ENCODE measurements around the gene ABL2. TPM values are rescaled to one million over a fixed set of nuclear protein-coding genes. Genes with fewer than 3 reads are reported as not detected.
A peak's percentile ranks its signal among the peaks of the same experiment; 100 is the strongest.

ABL2 gene
- total and polyA plus RNA-seq, 7 donors = 1.2 to 32.6 (median 10.3) TPM

DNA sequence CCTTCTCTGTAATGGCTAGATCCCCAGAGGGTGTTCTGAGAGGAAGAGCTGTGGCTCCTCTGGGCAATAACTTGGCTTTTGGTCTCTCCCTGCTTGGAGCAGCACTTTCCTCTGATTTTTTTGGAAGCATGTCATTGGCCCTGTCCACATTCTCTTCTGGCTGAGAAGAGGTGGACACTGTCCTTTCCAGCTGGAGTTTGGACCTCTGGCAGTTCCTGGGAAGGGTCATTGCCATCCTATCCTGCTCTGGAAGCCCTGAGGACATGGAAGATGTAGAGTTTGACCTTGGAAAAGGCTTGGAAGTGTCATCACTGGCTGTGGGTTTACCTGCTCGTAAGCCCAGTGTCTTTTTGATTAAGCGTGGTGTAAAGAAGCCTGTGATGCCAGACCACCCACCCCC is 120.8 kb downstream of the ABL2 start:
- 94% methylated on average over 2 of the region's 2 CpGs for WGBS, 2 donors
- H3K27ac ChIP-seq = no peak overlapping the region
- TF ChIP-seq POLR2A (IDR thresholded peaks at IDR 0.05) = no peak
- TF ChIP-seq, protein P1, sequence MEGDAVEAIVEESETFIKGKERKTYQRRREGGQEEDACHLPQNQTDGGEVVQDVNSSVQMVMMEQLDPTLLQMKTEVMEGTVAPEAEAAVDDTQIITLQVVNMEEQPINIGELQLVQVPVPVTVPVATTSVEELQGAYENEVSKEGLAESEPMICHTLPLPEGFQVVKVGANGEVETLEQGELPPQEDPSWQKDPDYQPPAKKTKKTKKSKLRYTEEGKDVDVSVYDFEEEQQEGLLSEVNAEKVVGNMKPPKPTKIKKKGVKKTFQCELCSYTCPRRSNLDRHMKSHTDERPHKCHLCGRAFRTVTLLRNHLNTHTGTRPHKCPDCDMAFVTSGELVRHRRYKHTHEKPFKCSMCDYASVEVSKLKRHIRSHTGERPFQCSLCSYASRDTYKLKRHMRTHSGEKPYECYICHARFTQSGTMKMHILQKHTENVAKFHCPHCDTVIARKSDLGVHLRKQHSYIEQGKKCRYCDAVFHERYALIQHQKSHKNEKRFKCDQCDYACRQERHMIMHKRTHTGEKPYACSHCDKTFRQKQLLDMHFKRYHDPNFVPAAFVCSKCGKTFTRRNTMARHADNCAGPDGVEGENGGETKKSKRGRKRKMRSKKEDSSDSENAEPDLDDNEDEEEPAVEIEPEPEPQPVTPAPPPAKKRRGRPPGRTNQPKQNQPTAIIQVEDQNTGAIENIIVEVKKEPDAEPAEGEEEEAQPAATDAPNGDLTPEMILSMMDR (IDR thresholded peaks at IDR 0.05) = no peak
- no peak for TF ChIP-seq POLR2AphosphoS5 (IDR thresholded peaks at IDR 0.05)
- TF ChIP-seq EP300 (IDR thresholded peaks at IDR 0.05) = no peak
- no peak overlapping the region for H3K4me3 ChIP-seq
- no peaks in the 10 kb centered on the region for H3K4me1 ChIP-seq
- intact Hi-C loops (cut with DNase I) = no loop called here
- H3K9me3 ChIP-seq = no peaks in the 10 kb centered on the region
- DNase-seq = no peak
- H3K36me3 ChIP-seq = peaks cover 5 to 64% (median 46%) of the 10 kb centered on the region in 4 donors
- H3K27me3 ChIP-seq = no peaks in the 10 kb centered on the region

DNA sequence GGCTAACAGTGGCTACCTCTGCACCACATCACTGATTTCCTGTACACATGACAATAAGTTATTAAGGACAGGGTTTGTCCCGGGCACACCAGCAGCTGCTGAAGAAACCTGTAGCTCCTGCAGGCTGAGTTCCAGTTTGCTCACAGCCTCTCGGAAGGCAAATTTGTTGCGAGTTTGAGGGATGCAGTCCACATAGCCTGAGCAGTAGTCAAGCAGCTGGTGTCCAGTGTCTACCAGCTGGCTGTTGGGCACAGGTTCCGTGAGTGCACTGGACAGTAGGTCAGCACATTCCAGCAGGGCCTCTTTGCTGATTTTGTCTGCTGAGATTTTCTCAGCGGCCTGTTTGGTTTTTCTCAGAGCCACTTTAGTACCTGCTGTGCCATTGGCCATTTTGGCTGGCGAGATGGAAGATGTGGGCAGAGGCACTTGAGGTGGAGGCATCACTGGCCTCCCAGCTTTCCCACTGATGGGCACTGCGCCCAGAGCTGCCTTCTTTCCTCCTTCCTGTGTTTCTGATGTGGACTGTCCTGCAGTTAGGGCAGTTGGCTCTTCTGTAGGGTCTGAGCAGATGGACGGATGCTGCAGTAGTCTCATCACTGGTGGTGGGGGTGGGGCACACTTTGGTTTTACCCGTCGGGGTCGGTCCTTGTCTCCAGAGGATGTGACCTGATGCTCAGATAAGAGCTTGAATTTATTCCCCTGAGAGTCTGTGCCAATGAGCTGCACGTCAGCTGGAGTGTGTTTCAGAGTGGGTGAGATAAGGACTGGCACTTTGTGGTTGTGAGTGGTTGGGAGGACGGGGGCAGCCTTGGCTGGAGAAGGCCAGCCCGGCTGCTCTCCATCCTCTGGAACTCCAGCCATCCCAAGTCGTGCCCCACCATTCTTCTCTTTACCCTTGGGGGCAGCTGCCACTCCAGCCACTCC is 121.5 kb downstream of the ABL2 start:
- H3K4me3 ChIP-seq = no peak overlapping the region
- WGBS, 2 donors = 89 to 92% methylated on average over 15 of the region's 15 CpGs
- DNase-seq = no peak

DNA sequence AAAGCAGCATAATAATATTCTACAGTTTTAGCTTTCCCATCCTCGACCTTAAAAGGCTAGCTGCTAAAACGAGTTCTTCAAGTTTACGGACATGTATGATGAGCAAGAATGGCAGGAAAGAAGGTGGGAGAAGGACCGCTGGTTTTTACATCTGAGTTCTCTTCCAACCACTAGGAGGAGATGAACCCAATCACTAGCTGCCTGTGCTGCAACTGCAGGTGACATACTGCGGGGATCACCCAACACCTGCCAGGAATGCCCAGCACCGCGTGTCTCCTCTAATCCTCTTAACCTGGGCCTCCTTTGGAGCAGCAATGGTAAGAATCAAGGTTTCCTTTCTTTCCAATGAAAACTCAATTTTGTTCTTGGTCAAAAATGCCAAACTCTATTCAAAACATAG is 124.1 kb downstream of the ABL2 start:
- no peak overlapping the region for H3K27ac ChIP-seq
- DNase-seq = no peak
- H3K4me3 ChIP-seq = no peak overlapping the region
- TF ChIP-seq POLR2A (IDR thresholded peaks at IDR 0.05) = no peak
- TF ChIP-seq, protein P1 (IDR thresholded peaks at IDR 0.05) = peak in 1 of 4 experiments; percentile 24
- intact Hi-C loops (cut with DNase I) = no loop called here
- H3K36me3 ChIP-seq = peaks cover 0 to 45% (median 35%) of the 10 kb centered on the region in 4 donors
- H3K27me3 ChIP-seq = no peaks in the 10 kb centered on the region
- 54 to 67% methylated on average over 7 of the region's 7 CpGs for WGBS, 2 donors
- H3K9me3 ChIP-seq = no peaks in the 10 kb centered on the region
- H3K4me1 ChIP-seq = no peaks in the 10 kb centered on the region

More for the DNA sequence above, 121.5 kb downstream of the ABL2 start:
- Histone ChIP-seq H3K4me1 (no peaks in the 10 kb centered on the region), H3K27me3 (no peaks in the 10 kb centered on the region), H3K9me3 (no peaks in the 10 kb centered on the region), H3K27ac (no peak overlapping the region), H3K36me3 (peaks cover 5 to 64% (median 45%) of the 10 kb centered on the region in 4 donors)
- intact Hi-C loops (cut with DNase I) = no loop called here
- no peak for TF ChIP-seq POLR2A (IDR thresholded peaks at IDR 0.05)
- no peak for TF ChIP-seq EP300 (IDR thresholded peaks at IDR 0.05)
- TF ChIP-seq POLR2AphosphoS5 (IDR thresholded peaks at IDR 0.05) = no peak
- TF ChIP-seq, protein P1 (IDR thresholded peaks at IDR 0.05) = no peak

DNA sequence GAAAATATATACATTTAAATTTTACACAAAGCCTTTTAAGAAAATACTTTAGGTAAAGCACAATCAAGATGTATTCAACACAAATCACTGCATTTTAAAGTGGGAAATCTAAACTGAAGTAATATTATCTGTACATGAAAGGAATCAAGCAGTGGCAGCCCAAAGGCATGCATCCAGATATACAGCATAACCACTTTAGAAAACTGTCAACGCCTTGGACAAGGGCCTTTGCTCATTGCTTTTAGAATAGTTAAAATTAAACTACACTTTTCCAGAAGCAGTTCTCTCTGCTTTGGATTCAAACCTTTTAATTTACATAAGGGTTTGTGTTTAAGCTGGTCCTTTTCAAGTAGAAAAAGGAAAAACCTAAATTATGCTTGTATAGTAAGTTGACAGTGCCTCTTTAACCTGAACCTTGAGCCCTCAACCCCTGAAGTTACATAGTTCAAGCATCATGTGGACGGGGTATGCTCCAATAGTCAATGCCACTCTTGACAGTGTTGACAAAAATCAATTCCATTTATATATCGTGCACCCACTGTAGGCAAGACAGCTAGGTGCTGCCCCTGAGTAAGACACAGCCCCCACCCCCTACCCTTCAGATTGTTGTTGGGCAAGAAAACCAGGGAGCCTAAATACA is 124.7 kb downstream of the ABL2 start:
- no peak overlapping the region for H3K4me3 ChIP-seq
- intact Hi-C loops (cut with DNase I) = no loop called here

More for the DNA sequence above, 124.7 kb downstream of the ABL2 start:
- Histone ChIP-seq H3K9me3 (no peaks in the 10 kb centered on the region), H3K27me3 (no peaks in the 10 kb centered on the region), H3K27ac (no peak overlapping the region), H3K36me3 (peaks cover 0 to 38% (median 29%) of the 10 kb centered on the region in 4 donors), H3K4me1 (no peaks in the 10 kb centered on the region)
- TF ChIP-seq POLR2A (IDR thresholded peaks at IDR 0.05) (no peak), EP300 (IDR thresholded peaks at IDR 0.05) (no peak), POLR2AphosphoS5 (IDR thresholded peaks at IDR 0.05) (no peak)
- TF ChIP-seq, protein P1 (IDR thresholded peaks at IDR 0.05) = no peak
- 90 to 95% methylated on average over 3 of the region's 3 CpGs for WGBS, 2 donors
- DNase-seq = no peak
